ENCODE data around the gene PLS1.
"Not testable (repeated sequence)": the region's sequence is repeated elsewhere in the genome, so short reads cannot be mapped to it uniquely, and the experiment has no call there.

Gene PLS1

GRCh38 chr3:142735462-142735861, 139.3 kb downstream of the PLS1 start:
- Histone ChIP-seq H3K27ac (ENCODE audit: low read depth, low read length) (no peak overlapping the region), H3K4me1 (ENCODE audit: control insufficient read depth in 1 of 2, insufficient read depth in 2 of 2, low read length in 2 of 2) (no peaks in the 10 kb centered on the region), H3K4me3 (ENCODE audit: low read depth in 1 of 2, low read length in 2 of 2) (no peak overlapping the region), H3K9me3 (ENCODE audit: control insufficient read depth in 1 of 2, low read length in 2 of 2) (no peaks in the 10 kb centered on the region), H3K27me3 (ENCODE audit: control insufficient read depth in 1 of 2, insufficient read depth in 2 of 2, low read length in 2 of 2) (no peaks in the 10 kb centered on the region), H3K36me3 (ENCODE audit: control insufficient read depth in 1 of 2, insufficient read depth in 2 of 2, low read length in 2 of 2) (no peaks in the 10 kb centered on the region), H3K9ac (ENCODE audit: low read depth in 1 of 2, low read length in 2 of 2) (no peak overlapping the region)

- no peaks in the 10 kb centered on the region for H3K9me3 ChIP-seq (ENCODE audit: control insufficient read depth in 1 of 2, low read length in 2 of 2)
- H3K4me1 ChIP-seq (ENCODE audit: control insufficient read depth in 1 of 2, insufficient read depth in 2 of 2, low read length in 2 of 2): no peaks in the 10 kb centered on the region
- no peaks in the 10 kb centered on the region for H3K27me3 ChIP-seq (ENCODE audit: control insufficient read depth in 1 of 2, insufficient read depth in 2 of 2, low read length in 2 of 2)
- no peak overlapping the region for H3K9ac ChIP-seq (ENCODE audit: low read depth in 1 of 2, low read length in 2 of 2)
- H3K36me3 ChIP-seq (ENCODE audit: control insufficient read depth in 1 of 2, insufficient read depth in 2 of 2, low read length in 2 of 2): no peaks in the 10 kb centered on the region
- H3K27ac ChIP-seq (ENCODE audit: low read depth, low read length): no peak overlapping the region
- H3K4me3 ChIP-seq (ENCODE audit: low read depth in 1 of 2, low read length in 2 of 2): no peak overlapping the region
Observed at GRCh38 chr3:142738396-142738795, 142.2 kb downstream of the PLS1 start.

- no peaks in the 10 kb centered on the region for H3K4me1 ChIP-seq (ENCODE audit: control insufficient read depth in 1 of 2, insufficient read depth in 2 of 2, low read length in 2 of 2)
Observed at GRCh38 chr3:142746646-142747045, 150.5 kb downstream of the PLS1 start.

GRCh38 chr3:142750531-142750930, 154.3 kb downstream of the PLS1 start:
- not testable (repeated sequence) for H3K4me3 ChIP-seq (ENCODE audit: low read depth in 1 of 2, low read length in 2 of 2); H3K27me3 ChIP-seq (ENCODE audit: control insufficient read depth in 1 of 2, insufficient read depth in 2 of 2, low read length in 2 of 2); H3K9ac ChIP-seq (ENCODE audit: low read depth in 1 of 2, low read length in 2 of 2); H3K4me1 ChIP-seq (ENCODE audit: control insufficient read depth in 1 of 2, insufficient read depth in 2 of 2, low read length in 2 of 2); H3K36me3 ChIP-seq (ENCODE audit: control insufficient read depth in 1 of 2, insufficient read depth in 2 of 2, low read length in 2 of 2); H3K27ac ChIP-seq (ENCODE audit: low read depth, low read length); H3K9me3 ChIP-seq (ENCODE audit: control insufficient read depth in 1 of 2, low read length in 2 of 2)

More at GRCh38 chr3:142746646-142747045, 150.5 kb downstream of the PLS1 start:
- Histone ChIP-seq H3K27me3 (ENCODE audit: control insufficient read depth in 1 of 2, insufficient read depth in 2 of 2, low read length in 2 of 2) (no peaks in the 10 kb centered on the region), H3K9ac (ENCODE audit: low read depth in 1 of 2, low read length in 2 of 2) (no peak overlapping the region), H3K9me3 (ENCODE audit: control insufficient read depth in 1 of 2, low read length in 2 of 2) (no peaks in the 10 kb centered on the region), H3K4me3 (ENCODE audit: low read depth in 1 of 2, low read length in 2 of 2) (no peak overlapping the region), H3K27ac (ENCODE audit: low read depth, low read length) (no peak overlapping the region), H3K36me3 (ENCODE audit: control insufficient read depth in 1 of 2, insufficient read depth in 2 of 2, low read length in 2 of 2) (no peaks in the 10 kb centered on the region)

- H3K9me3 ChIP-seq (ENCODE audit: control insufficient read depth in 1 of 2, low read length in 2 of 2); H3K4me1 ChIP-seq (ENCODE audit: control insufficient read depth in 1 of 2, insufficient read depth in 2 of 2, low read length in 2 of 2); H3K27me3 ChIP-seq (ENCODE audit: control insufficient read depth in 1 of 2, insufficient read depth in 2 of 2, low read length in 2 of 2); H3K4me3 ChIP-seq (ENCODE audit: low read depth in 1 of 2, low read length in 2 of 2); H3K36me3 ChIP-seq (ENCODE audit: control insufficient read depth in 1 of 2, insufficient read depth in 2 of 2, low read length in 2 of 2); H3K27ac ChIP-seq (ENCODE audit: low read depth, low read length); H3K9ac ChIP-seq (ENCODE audit: low read depth in 1 of 2, low read length in 2 of 2): not testable (repeated sequence)
Observed at GRCh38 chr3:142752605-142753004, 156.4 kb downstream of the PLS1 start.

GRCh38 chr3:142754494-142754893, 158.3 kb downstream of the PLS1 start:
- Histone ChIP-seq H3K4me3 (ENCODE audit: low read depth in 1 of 2, low read length in 2 of 2) (no peak overlapping the region), H3K9me3 (ENCODE audit: control insufficient read depth in 1 of 2, low read length in 2 of 2) (no peaks in the 10 kb centered on the region), H3K27me3 (ENCODE audit: control insufficient read depth in 1 of 2, insufficient read depth in 2 of 2, low read length in 2 of 2) (no peaks in the 10 kb centered on the region), H3K36me3 (ENCODE audit: control insufficient read depth in 1 of 2, insufficient read depth in 2 of 2, low read length in 2 of 2) (no peaks in the 10 kb centered on the region), H3K27ac (ENCODE audit: low read depth, low read length) (no peak overlapping the region), H3K4me1 (ENCODE audit: control insufficient read depth in 1 of 2, insufficient read depth in 2 of 2, low read length in 2 of 2) (no peaks in the 10 kb centered on the region), H3K9ac (ENCODE audit: low read depth in 1 of 2, low read length in 2 of 2) (no peak overlapping the region)

All from duodenal mucosa (tissue), 2 donors.